ENCODE results near the gene RHOBTB1.

GRCh38 chr10:60914690-60915141 is 29.3 kb downstream of the RHOBTB1 start:
- TF ChIP-seq CTCF (IDR thresholded peaks at IDR 0.05) (no peak), POLR2A (IDR thresholded peaks at IDR 0.05) (no peak)
